Stromal cell of bone marrow (primary cell): ENCODE measurements around the gene BTBD10.
"Not testable (repeated sequence)": the region's sequence is repeated elsewhere in the genome, so short reads cannot be mapped to it uniquely, and the experiment has no call there.

Experiments
- DNase-seq: peaks from one replicate; pipeline ENCODE4 v3.0.0-alpha.2; 2012; ENCODE audit warnings: low read depth

The BTBD10 gene

DNA sequence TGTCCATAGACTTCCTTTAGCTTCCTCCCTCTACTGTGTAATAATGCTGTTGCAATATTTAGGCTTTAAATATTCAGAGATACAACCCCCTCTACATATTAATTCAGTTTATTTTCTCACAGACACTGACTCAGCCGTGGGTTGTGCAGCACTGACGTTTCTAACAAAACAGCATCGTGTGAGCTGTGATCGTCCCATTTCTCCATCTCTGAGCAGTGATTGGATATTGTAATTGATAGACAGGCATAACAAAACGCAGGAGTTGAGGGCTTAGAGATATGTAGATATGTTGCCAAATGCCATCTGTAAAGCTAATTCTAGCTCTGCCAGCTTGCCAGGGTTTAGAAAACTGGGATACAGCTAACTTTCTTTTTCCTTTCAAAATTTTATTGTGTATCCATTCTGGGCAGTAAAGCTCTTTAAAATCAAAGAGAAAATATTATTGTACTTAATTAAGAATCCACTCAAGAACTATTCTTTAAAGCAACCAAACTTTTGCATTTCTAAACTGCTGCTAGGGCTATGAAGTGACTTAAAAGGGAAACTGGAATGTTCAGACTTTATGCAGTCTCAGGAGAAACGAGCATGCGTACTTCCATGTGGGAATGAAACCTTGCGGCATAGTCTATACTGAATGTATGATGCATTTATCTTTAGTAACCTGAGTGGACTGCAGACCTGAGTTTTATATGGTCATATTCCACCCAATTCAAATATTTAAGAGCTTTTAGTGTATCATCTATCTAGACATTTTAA is 22.7 kb downstream of the BTBD10 start:
- DNase-seq: peak; percentile 93

DNA sequence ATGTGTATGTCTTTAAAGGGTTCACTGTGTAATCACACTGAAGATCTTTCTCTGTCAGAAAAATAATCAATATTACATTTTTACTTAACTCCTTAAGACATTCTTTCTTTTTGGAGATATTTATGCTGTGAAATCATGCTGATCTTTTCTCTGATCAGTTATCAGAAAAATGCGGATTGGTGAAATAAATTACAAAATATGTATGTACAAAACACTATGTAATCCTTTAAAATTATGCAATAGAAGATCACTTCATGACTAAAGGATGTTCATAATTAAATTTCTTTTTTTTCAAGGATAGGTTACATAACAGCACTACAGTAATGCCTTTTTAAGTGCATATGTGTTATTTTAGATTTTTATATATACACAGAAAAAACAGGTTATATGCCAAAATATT is 24.7 kb downstream of the BTBD10 start:
- DNase-seq: no peak

- DNase-seq: not testable (repeated sequence)
Measured at GRCh38 chr11:13436836-13437235, 26.2 kb downstream of the BTBD10 start.

DNA sequence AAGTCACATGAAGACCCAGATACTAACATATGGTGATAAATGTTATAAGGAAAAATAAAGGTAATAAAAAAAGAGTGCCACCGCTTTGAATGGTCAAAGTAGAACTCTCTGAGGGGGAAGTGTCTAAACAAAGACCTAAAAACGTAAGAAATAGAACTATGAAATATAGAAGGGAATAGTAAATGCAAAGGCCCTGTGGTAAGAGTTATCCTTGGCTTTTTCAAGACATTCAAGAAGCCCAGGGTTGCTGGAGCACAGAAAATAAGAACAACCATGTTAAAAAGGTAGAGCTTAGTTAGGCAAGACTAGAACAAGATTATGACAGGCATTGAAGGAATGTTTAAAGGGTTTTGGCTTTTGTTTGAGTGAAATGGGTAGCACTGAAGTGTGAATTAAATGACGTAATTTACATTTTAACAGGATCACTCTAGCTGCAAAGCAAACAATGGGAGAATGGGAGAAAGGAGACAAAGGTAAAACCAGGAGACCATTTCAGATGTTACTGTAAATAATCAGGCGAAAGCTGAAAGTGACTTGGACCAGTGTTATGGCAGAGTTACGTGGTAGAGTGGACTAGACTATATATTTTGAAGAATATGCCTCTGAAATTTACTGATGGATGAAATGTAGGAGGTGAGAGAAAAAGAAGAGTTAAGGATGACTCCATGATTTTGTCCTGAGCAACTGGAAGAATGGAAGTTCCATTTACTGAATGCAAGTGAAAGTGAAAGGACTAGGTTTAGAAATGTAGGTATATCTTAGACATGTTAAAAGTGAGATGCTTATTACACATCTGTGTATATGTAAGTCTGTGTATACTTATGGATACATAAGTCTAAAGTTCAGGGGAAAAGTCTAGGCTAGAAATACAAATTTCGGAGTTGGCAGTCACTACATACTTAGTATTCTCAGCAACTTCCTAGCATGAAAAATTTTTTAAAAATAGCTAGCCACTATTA is 28.5 kb downstream of the BTBD10 start:
- no peak for DNase-seq

DNA sequence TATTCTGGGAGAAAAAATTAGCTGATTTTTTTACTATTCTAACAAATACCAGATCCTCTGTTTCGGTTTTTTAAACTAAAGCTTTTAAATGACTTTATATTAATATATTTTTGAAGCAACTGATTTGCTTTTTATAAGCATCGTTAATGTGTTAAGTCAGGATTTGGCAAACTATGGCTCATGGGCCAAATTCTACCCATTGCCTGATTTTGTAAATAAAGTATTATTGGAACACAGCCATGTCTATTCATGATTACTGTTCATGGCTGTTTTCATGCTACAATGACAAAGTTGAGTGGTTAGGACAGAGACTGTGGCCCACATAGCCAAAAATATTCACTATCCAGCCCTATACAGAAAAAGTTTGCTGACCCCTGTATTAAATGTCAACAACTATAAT is 29.6 kb downstream of the BTBD10 start:
- DNase-seq: no peak

DNA sequence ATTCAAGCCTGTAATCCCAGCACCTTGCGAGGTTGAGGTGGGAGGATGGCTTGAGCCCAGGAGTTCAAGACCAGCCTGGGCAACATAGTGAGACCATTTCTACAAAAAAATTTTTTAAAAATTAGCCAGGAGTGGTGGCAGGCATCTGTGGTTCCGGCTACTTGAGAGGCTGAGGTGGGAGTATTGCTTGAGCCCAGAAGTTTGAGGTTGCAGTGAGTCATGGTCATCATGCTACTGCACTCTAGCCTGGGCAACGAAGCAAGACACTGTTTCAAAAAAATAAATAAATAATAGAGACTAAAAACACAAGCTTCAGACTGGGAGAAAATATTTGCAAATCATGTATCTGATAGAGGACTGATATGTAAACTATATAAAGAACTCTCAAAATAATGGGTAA is 33.2 kb downstream of the BTBD10 start:
- no peak for DNase-seq

GRCh38 chr11:13429288-13429687 is 33.7 kb downstream of the BTBD10 start:
- DNase-seq: no peak

DNA sequence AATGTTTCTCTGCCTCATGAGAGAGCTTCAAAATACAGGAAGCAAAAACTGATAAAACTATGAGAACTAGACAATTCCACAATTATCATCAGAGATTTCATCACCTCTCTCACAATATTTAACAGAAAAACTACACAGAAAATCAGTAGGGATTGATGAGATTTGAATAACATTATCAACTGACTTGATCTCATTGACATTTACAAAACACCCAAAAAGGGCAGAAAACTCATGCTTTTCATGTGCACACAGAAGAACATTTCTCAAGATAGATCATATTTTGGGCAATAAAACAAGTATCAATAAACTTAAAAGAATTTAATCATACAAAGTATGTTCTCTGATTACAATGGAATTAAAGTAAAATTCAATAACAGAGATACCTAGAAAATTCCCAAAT is 35.6 kb downstream of the BTBD10 start:
- no peak for DNase-seq

GRCh38 chr11:13423372-13423771 is 39.6 kb downstream of the BTBD10 start:
- DNase-seq: no peak

DNA sequence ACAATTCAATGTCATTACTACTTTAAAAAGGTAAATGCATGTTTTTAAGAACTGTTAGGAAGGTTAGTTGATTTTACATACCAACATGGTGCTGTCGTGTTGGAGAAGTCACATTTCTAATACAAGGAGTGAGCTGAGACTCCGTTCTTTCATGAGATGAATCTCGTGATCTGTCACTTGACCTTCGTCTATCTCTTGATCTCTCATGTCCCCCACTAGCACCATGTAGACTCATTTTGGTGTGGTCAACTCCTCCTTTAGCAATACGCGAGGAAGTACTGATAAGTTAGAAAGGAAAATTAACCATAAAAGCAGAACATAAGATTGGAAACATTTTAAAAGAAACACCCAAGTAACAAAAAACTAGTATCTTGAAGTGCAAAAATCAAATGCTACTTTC is 41.5 kb downstream of the BTBD10 start:
- no peak for DNase-seq

DNA sequence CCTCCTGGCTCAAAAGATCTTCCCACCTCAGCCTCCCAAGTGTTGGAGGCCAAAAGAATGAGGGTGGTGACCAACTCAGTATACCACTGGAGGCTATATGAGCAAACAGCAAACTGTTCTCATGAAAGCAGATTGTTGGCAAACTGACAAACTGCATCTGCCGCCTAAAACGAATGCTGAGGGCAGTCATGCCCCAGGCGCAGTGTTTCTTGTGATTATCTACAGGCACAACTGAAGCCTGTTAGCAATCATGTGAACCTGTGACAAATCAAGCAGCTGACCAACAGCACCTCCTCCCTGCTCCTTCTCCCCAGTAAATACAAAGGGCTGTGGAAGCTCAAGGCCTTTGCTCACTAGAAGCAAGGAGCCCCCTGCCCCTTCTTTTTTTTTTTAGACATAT is 47.8 kb downstream of the BTBD10 start:
- DNase-seq: no peak

- no peak for DNase-seq
Measured at GRCh38 chr11:13405220-13405619, 57.8 kb downstream of the BTBD10 start.

DNA sequence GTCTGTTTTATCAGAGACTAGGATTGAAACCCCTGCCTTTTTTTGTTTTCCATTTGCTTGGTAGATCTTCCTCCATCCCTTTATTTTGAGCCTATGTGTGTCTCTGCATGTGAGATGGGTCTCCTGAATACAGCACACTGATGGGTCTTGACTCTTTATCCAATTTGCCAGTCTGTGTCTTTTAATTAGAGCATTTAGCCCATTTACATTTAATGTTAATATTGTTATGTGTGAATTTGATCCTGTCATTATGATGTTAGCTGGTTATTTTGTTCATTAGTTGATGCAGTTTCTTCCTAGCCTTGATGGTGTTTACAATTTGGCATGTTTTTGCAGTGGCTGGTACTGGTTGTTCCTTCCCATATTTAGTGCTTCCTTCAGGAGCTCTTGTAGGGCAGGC is 64.7 kb downstream of the BTBD10 start:
- not testable (repeated sequence) for DNase-seq

- DNase-seq: no peak
Measured at GRCh38 chr11:13391217-13391616, 71.8 kb downstream of the BTBD10 start.

- no peak for DNase-seq
Measured at GRCh38 chr11:13388741-13389140, 74.3 kb downstream of the BTBD10 start.

GRCh38 chr11:13386567-13386966 is 76.5 kb downstream of the BTBD10 start:
- no peak for DNase-seq

DNA sequence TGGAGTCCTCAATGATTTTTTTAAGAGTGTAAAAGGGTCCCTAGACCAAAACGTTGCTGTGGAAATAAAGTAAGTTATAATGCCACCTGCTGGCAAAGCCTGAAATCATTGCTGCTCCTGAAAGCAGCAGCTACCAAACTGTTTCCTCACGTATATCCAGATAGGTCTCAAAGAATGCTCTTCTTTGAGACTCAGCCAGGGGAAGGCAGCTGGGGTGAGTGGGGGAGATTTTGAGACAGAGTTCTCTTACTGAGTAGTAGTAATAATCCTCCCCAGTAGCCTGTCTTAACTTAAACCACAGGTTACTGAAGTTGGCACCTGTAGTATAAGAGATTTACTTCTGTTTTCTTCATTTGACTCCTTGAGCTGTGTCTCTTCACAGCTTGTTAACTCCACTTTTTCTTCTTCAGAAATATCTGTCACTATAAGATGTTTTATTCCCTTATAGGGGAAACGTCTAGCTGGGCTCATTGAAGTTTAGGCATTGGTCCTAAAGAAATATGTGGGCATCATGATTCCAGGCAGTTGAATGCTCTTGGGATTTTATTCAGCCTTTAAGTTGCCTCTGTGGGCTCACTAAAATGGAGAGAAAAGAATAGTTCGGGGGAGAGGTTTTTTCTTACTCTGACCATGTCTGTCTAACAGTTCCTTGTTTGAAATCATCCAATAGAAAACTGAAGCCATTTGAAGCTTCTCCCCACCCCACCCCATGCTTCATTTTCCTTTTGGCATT is 77.9 kb downstream of the BTBD10 start:
- peak; percentile 41 for DNase-seq

DNA sequence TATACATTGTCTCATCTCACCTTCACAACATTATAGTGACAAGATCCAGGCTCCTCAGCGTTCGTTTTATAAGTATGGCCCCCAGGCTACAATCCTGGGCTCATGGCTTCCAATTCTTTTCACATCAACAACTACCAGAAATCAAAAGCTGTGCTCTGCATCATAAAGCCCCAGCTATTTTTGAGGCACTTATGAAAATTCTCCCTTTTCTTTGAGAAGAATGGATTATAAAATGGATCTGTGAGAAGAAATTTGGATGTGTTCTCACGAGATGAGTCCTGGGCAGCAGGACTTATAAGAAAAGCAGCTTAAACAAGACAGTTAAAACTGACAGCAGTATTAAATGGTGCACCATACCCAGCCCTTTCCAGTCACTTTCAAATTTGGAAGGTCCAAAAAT is 80.3 kb downstream of the BTBD10 start:
- DNase-seq: no peak

DNA sequence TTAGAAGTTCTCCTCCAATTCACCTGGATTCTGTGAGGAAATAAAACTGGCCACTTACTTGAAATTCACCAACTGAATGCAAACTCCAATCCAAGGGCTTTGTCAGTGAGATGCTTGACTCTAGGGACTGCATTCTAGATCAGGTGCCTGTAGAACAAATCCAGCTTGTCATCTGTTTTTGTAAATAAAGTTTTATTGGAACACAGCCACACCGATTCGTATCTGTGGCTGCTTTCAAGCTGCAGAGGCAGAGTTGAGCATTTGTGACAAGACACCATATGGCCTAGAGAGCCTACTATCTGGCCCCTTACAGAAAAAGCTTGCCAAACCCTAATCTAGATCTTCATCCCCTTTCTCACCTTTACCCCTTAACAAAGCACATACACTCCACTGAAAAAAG is 82.3 kb downstream of the BTBD10 start:
- no peak for DNase-seq

DNA sequence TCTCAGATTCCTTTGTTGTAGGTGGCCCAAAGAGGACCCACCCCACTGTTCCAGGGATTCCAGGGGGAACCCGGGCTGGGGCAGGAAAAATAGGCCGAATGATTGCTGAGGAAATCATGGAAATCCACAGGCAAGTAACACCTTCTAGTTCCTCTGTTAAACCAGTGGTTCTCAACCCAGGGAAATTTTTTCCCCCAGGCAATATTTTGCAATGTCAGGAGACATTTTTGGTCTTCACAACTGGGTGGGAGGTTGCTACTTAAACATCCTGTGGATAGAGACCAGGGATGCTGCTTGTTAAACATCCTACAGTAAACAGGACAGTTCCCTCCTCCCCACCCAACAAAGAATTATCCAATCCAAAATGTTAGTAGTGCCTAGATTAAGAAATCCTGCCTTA is 84.7 kb downstream of the BTBD10 start:
- no peak for DNase-seq

DNA sequence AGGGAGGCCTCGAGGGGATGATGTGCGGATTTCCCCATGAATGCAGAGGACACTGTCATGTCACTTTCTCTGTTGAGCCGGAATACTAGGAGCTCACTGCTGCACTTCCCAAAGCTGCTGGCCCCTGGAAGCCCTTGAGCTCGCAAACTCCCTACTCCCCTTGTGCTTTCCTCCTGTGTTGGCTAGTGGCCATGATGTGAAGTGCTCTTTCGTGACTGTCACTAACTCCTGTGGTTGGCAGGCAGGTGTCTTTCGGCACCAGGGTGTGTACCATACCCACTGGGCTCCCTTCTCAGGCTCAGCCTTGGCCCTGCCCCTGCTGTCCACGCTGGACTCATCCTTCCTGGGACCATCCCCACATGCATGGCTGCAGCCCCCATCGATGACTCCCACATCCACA is 86.2 kb downstream of the BTBD10 start:
- no peak for DNase-seq

DNA sequence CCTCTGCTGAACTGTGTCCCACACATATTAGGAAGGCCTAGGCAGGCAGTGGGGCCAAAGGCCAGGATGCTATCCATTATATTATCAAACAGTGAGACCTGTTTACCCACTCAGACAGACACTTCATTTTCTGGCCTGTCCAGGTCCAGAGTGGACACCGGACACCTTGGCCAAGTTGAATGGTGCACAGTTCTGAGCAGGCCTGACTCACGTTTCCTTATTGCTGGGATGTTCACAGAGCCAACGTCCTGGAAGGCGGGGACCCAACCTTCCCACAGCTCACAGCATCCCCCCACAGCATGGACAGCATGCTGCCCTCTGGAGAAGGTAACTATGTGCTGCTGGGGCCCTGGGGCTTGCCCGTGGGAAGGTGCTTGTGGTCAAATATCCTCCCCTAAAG is 86.6 kb downstream of the BTBD10 start:
- DNase-seq: no peak

DNA sequence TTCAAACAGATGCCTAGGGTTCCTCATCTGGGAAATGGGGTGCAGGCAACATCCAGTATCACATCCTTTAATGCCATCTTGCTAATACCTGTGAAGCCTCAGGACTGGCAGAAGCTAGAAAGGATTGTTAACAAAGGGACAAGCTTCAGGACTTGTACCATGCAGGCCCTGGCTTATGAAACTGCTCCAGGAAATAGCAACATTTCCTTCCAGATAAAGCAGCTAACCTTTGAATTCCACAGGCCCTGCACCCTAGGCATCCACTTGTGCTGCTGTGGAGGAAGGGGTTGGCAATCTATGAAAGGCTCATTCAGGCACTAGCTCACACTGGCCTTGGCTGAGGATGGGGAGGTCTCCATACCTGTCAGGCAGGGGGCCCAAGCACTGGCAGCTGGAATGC is 87.2 kb downstream of the BTBD10 start:
- DNase-seq: no peak
